Hepatocyte (in vitro differentiated cells): Measurements from ENCODE around the gene SPATS2.

Experiments used
- EZH2 ChIP-seq: fragments of 200-600 bp; sonication (generic); IDR thresholded peaks from 2 replicates; pipeline ENCODE4 v1.6.1; 2016; ENCODE audit warnings: antibody characterized with exemption, mild to moderate bottlenecking, borderline replicate concordance
- EZH2phosphoT487 ChIP-seq: fragments of 200-600 bp; sonication (generic); IDR thresholded peaks from one replicate; pipeline ENCODE4 v1.6.1; 2018; ENCODE audit warnings: antibody characterized with exemption, mild to moderate bottlenecking, low read depth, moderate library complexity; ENCODE audit not compliant: unreplicated experiment, severe bottlenecking
- TF ChIP-seq, protein P1 (sequence below): fragments of 200-600 bp; sonication (generic); IDR thresholded peaks from 2 replicates; pipeline ENCODE4 v1.5.1; 2016; ENCODE audit warnings: antibody characterized with exemption, mild to moderate bottlenecking; ENCODE audit not compliant: poor library complexity

DNA sequence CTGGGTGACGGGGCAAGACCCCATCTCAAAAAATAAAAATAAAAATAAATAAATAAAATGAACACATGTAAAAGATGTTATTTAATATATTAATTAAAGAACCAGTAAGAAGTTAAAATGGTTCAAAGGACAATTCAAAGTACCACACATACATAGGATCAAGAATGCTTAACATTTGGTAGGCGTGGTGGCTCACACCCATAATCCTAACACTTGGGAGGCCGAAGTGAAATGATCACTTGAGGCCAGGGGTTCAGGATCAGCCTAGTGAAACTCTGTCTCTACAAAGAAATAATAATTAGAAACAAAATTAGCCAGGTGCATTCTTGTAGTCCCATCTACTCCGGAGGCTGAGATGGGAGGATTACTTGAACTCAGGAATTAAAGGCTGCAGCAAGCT, 53.3 kb downstream of the SPATS2 start:
- TF ChIP-seq, protein P1, sequence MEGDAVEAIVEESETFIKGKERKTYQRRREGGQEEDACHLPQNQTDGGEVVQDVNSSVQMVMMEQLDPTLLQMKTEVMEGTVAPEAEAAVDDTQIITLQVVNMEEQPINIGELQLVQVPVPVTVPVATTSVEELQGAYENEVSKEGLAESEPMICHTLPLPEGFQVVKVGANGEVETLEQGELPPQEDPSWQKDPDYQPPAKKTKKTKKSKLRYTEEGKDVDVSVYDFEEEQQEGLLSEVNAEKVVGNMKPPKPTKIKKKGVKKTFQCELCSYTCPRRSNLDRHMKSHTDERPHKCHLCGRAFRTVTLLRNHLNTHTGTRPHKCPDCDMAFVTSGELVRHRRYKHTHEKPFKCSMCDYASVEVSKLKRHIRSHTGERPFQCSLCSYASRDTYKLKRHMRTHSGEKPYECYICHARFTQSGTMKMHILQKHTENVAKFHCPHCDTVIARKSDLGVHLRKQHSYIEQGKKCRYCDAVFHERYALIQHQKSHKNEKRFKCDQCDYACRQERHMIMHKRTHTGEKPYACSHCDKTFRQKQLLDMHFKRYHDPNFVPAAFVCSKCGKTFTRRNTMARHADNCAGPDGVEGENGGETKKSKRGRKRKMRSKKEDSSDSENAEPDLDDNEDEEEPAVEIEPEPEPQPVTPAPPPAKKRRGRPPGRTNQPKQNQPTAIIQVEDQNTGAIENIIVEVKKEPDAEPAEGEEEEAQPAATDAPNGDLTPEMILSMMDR, result no peak
- TF ChIP-seq EZH2, result no peak
- no peak for TF ChIP-seq EZH2phosphoT487
